Mesothelial cell of epicardium (in vitro differentiated cells): ENCODE data around the gene MIEF1. TPM values are rescaled to one million over a fixed set of nuclear protein-coding genes. Genes with fewer than 3 reads are reported as not detected.

Source experiments
- DNase-seq, 2 experiments: peaks; one replicate each; pipeline ENCODE4 v3.0.0; 2021; ENCODE audit warnings: low spot score in 2 of 2; ENCODE audit not compliant: unreplicated experiment in 2 of 2
- H3K27ac Mint-ChIP-seq: 2 replicates; pipeline ENCODE4 v1.8.0; 2021; ENCODE audit warnings: mixed read lengths
- H3K27me3 Mint-ChIP-seq: 2 replicates; pipeline ENCODE4 v1.8.0; 2021; ENCODE audit warnings: low read depth, mixed read lengths
- H3K36me3 Mint-ChIP-seq: 2 replicates; pipeline ENCODE4 v1.8.0; 2021; ENCODE audit warnings: mixed read lengths
- H3K4me1 Mint-ChIP-seq: 2 replicates; pipeline ENCODE4 v1.8.0; 2021; ENCODE audit warnings: mixed read lengths
- H3K4me3 Mint-ChIP-seq: 2 replicates; pipeline ENCODE4 v1.8.0; 2021; ENCODE audit warnings: mild to moderate bottlenecking, moderate library complexity, mixed read lengths
- H3K9me3 Mint-ChIP-seq: 2 replicates; pipeline ENCODE4 v1.8.0; 2021; ENCODE audit warnings: mixed read lengths
- CTCF ChIP-seq: fragments of 200-600 bp; sonication (generic); IDR thresholded peaks from one replicate; pipeline ENCODE4 v1.5.0; 2021; ENCODE audit warnings: antibody characterized with exemption; ENCODE audit not compliant: unreplicated experiment
- total RNA-seq: library from RNA; stranded (reverse); gene quantifications from 3 replicates; pipeline ENCODE4 v1.2.1, GENCODE V29; 2021

Gene MIEF1
- total RNA-seq, 1 donor from 2014 or later: 35.0 TPM

GRCh38 chr22:39535831-39536449, 33.9 kb downstream of the MIEF1 start:
- no peak for DNase-seq
- peaks cover 7% of the 10 kb centered on the region for H3K27me3 Mint-ChIP-seq
- no peak overlapping the region for H3K27ac Mint-ChIP-seq
- no peaks in the 10 kb centered on the region for H3K36me3 Mint-ChIP-seq
- peaks cover 18% of the 10 kb centered on the region for H3K4me1 Mint-ChIP-seq
- no peaks in the 10 kb centered on the region for H3K9me3 Mint-ChIP-seq
- no peak overlapping the region for H3K4me3 Mint-ChIP-seq
- TF ChIP-seq CTCF: no peak

DNA sequence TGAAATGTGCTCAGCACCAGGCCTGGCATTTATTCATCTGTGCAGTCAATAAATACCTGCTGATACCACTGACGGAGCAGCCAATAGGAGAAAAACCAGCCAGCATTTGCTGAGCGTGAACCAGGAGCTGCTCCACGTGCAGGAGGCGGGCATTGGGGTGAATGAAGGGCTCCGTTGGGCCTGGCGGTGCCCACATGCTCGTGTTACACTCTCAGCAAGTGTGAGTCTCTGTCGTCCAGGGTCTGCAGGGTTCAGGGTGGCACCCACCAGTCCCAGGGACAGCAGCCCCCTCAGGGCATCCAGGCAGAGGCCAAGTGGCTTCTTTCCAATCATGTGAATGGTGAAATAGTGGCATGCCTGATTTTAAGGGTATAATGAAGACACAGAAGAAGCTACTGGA, 34.6 kb downstream of the MIEF1 start:
- Mint-ChIP-seq H3K36me3 (no peaks in the 10 kb centered on the region), H3K4me1 (peaks cover 11% of the 10 kb centered on the region), H3K9me3 (no peaks in the 10 kb centered on the region), H3K27me3 (peaks cover 7% of the 10 kb centered on the region), H3K27ac (no peak overlapping the region), H3K4me3 (no peak overlapping the region)
- TF ChIP-seq CTCF: no peak
- DNase-seq: no peak

- no peaks in the 10 kb centered on the region for H3K36me3 Mint-ChIP-seq
Observed at GRCh38 chr22:39537975-39538374, 35.9 kb downstream of the MIEF1 start.

GRCh38 chr22:39543095-39543494, 41.0 kb downstream of the MIEF1 start:
- Mint-ChIP-seq H3K36me3 (no peaks in the 10 kb centered on the region), H3K4me1 (peaks cover 2% of the 10 kb centered on the region), H3K27me3 (peaks cover 50% of the 10 kb centered on the region), H3K27ac (no peak overlapping the region), H3K4me3 (no peak overlapping the region), H3K9me3 (no peaks in the 10 kb centered on the region)
- TF ChIP-seq CTCF: no peak
- DNase-seq: no peak

More at GRCh38 chr22:39537975-39538374, 35.9 kb downstream of the MIEF1 start:
- no peak for DNase-seq
- Mint-ChIP-seq H3K4me3 (no peak overlapping the region), H3K9me3 (no peaks in the 10 kb centered on the region), H3K27ac (no peak overlapping the region), H3K4me1 (peaks cover 2% of the 10 kb centered on the region), H3K27me3 (peaks cover 9% of the 10 kb centered on the region)
- TF ChIP-seq CTCF: no peak

DNA sequence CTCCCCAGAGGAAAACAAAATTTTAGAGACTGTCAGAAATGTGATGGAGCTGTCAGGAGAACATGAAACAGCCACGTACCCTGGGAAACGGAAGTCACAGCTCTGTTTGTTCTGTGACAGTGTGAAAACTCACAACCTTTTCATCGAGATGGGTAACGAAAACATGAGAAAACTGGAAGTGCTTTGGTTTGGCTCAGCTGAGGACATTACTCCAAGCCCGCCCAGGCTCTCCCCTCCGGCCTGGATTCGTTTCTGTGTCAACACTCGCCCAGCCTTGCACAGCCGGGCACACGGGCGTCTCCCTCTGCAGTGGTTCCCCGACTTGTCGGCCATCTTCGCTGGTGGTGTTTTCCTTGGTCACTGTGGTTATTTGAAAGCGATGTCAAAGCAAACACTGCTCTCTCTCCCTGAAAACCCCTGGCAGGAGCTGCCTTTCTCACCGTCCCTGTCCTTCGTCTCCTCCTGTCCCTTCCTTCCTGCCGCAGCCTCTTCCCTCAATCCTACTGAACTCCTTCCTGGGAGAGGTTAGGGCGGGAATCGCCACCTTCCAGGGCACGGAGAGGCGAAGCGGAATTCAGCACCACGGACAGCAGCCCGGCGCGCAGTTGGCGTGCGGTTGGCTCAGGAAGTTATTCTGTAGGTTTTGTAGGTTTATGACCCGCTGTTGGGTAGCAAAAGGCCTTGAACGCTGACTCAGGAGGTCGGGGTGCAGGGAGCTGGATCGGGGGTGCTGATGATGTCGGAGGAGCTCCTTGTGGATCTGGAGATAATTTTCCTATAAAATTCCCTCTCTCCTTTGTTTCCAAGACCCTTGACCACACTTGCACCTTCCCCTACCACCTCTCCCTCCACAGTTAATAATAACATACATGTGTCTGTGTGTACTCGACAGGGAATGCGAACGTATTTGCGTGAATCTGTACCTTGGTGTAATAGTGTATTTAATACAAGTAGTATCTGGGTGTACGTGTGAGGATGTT, 43.6 kb downstream of the MIEF1 start:
- H3K9me3 Mint-ChIP-seq: no peaks in the 10 kb centered on the region
- H3K27me3 Mint-ChIP-seq: peaks cover 70% of the 10 kb centered on the region
- peaks cover 2% of the 10 kb centered on the region for H3K4me1 Mint-ChIP-seq
- peak; percentile 60 to 87 for DNase-seq
- no peak overlapping the region for H3K27ac Mint-ChIP-seq
- TF ChIP-seq CTCF: no peak
- H3K4me3 Mint-ChIP-seq: no peak overlapping the region
- no peaks in the 10 kb centered on the region for H3K36me3 Mint-ChIP-seq
